ENCODE results near the gene ATAD3C.
A peak's percentile ranks its signal among the peaks of the same experiment; 100 is the strongest.
"Not testable (repeated sequence)": the region's sequence is repeated elsewhere in the genome, so short reads cannot be mapped to it uniquely, and the experiment has no call there.

ATAD3C gene

GRCh38 chr1:1508775-1509464, 59.4 kb downstream of the ATAD3C start:
- not testable (repeated sequence) for DNase-seq (ENCODE audit: low read depth in 2 of 2)

GRCh38 chr1:1509465-1509850, 60.0 kb downstream of the ATAD3C start:
- DNase-seq (ENCODE audit: low read depth in 2 of 2) = not testable (repeated sequence)

- no peak for DNase-seq (ENCODE audit: low read depth in 2 of 2)
These were observed 61.5 kb downstream of the ATAD3C start for GRCh38 chr1:1510912-1511532.

- DNase-seq (ENCODE audit: low read depth in 2 of 2) = peak; percentile 97
These were observed 62.2 kb downstream of the ATAD3C start, which contains the start of gene ATAD3A for GRCh38 chr1:1511533-1512285. Gene ATAD3A, plus strand, starts transcription at chr1:1512162. Its CDS starts 107 bp downstream, at chr1:1512269.

- peak in 1 of 2 donors; percentile 10 for DNase-seq (ENCODE audit: low read depth in 2 of 2)
These were observed 62.9 kb downstream of the ATAD3C start for GRCh38 chr1:1512425-1512824.

GRCh38 chr1:1513675-1514074, 64.2 kb downstream of the ATAD3C start:
- DNase-seq (ENCODE audit: low read depth in 2 of 2) = not testable (repeated sequence)

- not testable (repeated sequence) for DNase-seq (ENCODE audit: low read depth in 2 of 2)
These were observed 64.9 kb downstream of the ATAD3C start for GRCh38 chr1:1514376-1514775.

GRCh38 chr1:1516923-1517322, 67.4 kb downstream of the ATAD3C start:
- DNase-seq (ENCODE audit: low read depth in 2 of 2) = not testable (repeated sequence)

GRCh38 chr1:1517973-1518620, 68.6 kb downstream of the ATAD3C start:
- no peak for DNase-seq (ENCODE audit: low read depth in 2 of 2)

- DNase-seq (ENCODE audit: low read depth in 2 of 2) = not testable (repeated sequence)
These were observed 69.1 kb downstream of the ATAD3C start for GRCh38 chr1:1518621-1519007.
